GM12891 (cell line): ENCODE data around the gene RBMS2.

ENCODE experiments used
- DNase-seq: peaks from one replicate; pipeline ENCODE4 v3.0.0; 2011; ENCODE audit warnings: low spot score; ENCODE audit not compliant: insufficient read length
- FAIRE-seq: peaks from 2 replicates; lab custom pipeline; 2011; peaks lifted over from hg19 to GRCh38; lab: Jason Lieb, UNC
- PAX5 ChIP-seq: IDR thresholded peaks from 2 replicates; pipeline ENCODE4 v1.6.1; 2011; ENCODE audit warnings: low read length, moderate library complexity, mild to moderate bottlenecking; ENCODE audit not compliant: insufficient read depth, severe bottlenecking
- POLR2A ChIP-seq: IDR thresholded peaks from 2 replicates; pipeline ENCODE4 v1.6.1; 2011; ENCODE audit warnings: low read depth, low read length, control low read depth
- POLR2AphosphoS5 ChIP-seq: IDR thresholded peaks from 2 replicates; pipeline ENCODE4 v1.6.1; 2011; ENCODE audit warnings: low read depth, low read length, control low read depth
- POU2F2 ChIP-seq: IDR thresholded peaks from 2 replicates; pipeline ENCODE4 v1.6.1; 2011; ENCODE audit warnings: low read depth, mild to moderate bottlenecking, control low read depth, low read length, moderate library complexity
- SPI1 ChIP-seq: IDR thresholded peaks from 2 replicates; pipeline ENCODE4 v1.6.1; 2011; ENCODE audit warnings: low read depth, low read length, control low read depth
- TAF1 ChIP-seq: IDR thresholded peaks from 2 replicates; pipeline ENCODE4 v1.6.1; 2011; ENCODE audit warnings: low read depth, low read length, control low read depth

The RBMS2 gene

DNA sequence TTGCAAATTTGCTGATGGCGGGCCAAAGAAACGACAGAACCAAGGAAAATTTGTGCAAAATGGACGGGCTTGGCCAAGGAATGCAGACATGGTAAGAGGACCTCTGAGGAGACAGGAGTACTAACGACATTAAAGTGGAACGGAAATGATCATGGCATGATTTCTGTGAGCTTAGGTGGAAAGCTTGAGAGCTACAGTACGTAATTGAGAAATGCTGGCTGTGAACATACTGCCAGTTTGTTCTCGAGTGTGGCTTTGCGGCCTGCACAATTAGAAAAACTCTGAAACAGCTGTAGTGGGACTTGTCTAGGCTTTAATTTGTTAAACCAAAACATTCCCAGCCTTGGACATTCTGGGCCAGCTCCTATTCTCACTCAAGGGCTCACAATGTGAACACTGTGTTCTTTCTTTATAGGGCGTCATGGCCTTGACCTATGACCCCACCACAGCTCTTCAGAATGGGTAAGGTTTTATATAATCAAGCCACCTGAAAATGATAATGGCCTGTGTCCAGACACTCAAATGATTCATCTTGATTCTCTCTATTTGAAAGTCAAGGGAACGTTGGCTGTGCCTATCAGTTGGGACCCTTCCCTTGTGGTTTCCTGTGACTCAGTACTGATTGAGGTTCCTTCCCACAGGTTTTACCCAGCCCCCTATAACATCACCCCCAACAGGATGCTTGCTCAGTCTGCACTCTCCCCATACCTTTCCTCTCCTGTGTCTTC lies 60.0 kb downstream of the RBMS2 start:
- DNase-seq, result no peak
- FAIRE-seq, result peak; percentile 68
- TF ChIP-seq POLR2AphosphoS5, result no peak
- no peak for TF ChIP-seq POU2F2
- no peak for TF ChIP-seq SPI1
- no peak for TF ChIP-seq POLR2A

GRCh38 chr12:56585098-56585497 lies 63.5 kb downstream of the RBMS2 start:
- FAIRE-seq, result no peak

DNA sequence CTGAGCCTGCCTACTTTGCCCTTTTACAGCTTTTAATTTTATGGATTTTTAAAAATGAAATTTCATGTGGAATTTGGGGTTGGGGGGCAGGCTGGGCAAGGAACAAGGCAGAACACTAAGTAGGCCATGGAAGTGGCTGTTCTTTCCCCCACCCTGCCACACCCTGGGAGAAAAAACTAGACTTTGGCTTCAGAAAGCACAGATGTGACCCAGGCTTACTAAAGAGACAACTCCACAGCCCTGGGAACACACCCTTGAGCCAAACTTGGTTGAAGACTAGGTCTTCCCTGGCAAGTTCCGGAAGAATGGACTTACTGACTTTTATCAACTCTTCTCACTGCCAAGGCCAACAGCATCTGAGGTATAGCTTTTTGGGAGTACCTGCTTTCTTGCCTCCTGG lies 68.2 kb downstream of the RBMS2 start:
- FAIRE-seq (no peak), DNase-seq (no peak)
- TF ChIP-seq POLR2AphosphoS5, result no peak
- TF ChIP-seq SPI1, result no peak
- no peak for TF ChIP-seq POU2F2

More at GRCh38 chr12:56585098-56585497, 63.5 kb downstream of the RBMS2 start:
- TF ChIP-seq POLR2AphosphoS5, result no peak
- no peak for TF ChIP-seq POU2F2
- no peak for TF ChIP-seq POLR2A
- TF ChIP-seq TAF1, result no peak
- no peak for TF ChIP-seq PAX5
- TF ChIP-seq SPI1, result no peak
- DNase-seq, result no peak

DNA sequence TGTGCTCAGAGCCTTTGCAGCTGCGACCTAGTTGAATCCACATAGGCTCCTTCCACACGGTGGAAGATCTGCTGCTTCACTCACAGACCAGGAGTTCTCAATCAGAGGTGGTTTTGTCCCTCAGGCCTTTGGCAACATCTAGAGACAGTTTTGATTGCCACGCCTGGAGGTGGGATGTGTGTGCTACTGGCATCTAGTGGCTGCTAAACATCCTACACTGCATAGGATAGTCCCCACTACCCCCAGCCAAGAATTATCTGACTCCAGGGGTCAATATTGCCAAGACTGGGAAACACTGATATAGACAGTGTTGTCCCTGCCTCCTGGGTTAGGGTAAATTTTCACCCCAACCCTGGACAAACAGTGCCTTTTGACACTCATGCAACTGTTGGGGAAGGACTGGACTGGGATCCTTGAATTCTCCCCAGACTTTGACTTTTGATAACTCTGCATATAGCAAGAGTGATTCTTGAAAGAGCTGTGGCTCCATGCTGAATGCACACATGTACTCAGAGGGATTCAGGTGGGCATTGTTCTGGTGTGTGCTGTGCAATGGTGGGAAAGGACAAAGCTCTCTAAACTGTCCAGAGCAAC lies 68.7 kb downstream of the RBMS2 start:
- TF ChIP-seq POLR2AphosphoS5, result no peak
- TF ChIP-seq POU2F2, result no peak
- TF ChIP-seq PAX5, result no peak
- no peak for TF ChIP-seq TAF1
- TF ChIP-seq SPI1, result no peak
- TF ChIP-seq POLR2A, result no peak
- DNase-seq, result no peak
- FAIRE-seq, result peak; percentile 88

- DNase-seq (no peak), FAIRE-seq (no peak)
- TF ChIP-seq POLR2AphosphoS5 (no peak), SPI1 (no peak), POU2F2 (no peak), TAF1 (no peak), PAX5 (no peak), POLR2A (no peak)
Observed at GRCh38 chr12:56591126-56591525, 69.5 kb downstream of the RBMS2 start.

DNA sequence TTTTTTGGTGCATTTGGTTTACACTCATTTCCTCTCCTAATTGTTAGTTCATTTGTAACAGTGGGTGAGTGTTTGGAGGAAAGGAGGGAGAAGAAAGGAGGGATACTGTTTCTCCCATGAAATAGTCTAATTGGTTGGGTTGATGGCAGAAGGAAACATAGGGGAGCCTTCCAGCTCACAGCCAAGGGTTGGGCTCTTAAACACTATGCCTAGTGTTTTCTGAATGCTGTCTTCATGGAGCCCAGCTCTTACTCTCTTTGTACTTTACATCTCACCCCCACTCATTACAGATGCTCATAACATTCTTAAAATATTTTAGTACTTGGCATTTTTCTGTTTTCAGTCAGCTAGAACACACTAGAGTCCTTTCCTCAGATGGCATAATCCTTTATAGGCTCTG lies 70.3 kb downstream of the RBMS2 start:
- no peak for TF ChIP-seq TAF1
- no peak for TF ChIP-seq POU2F2
- TF ChIP-seq POLR2AphosphoS5, result no peak
- no peak for TF ChIP-seq SPI1
- TF ChIP-seq POLR2A, result no peak
- no peak for TF ChIP-seq PAX5
- FAIRE-seq (no peak), DNase-seq (no peak)

GRCh38 chr12:56593909-56594621 lies 72.4 kb downstream of the RBMS2 start:
- TF ChIP-seq POLR2AphosphoS5, result peak; percentile 15; the same call in 1 of the 2 replicates
- TF ChIP-seq PAX5, result no peak
- DNase-seq (peak; percentile 55), FAIRE-seq (peak; percentile 62)

GRCh38 chr12:56596815-56597214 lies 75.2 kb downstream of the RBMS2 start:
- FAIRE-seq (no peak), DNase-seq (no peak)
- TF ChIP-seq PAX5, result no peak
- TF ChIP-seq SPI1, result no peak
- no peak for TF ChIP-seq POU2F2
- TF ChIP-seq POLR2A, result no peak
- no peak for TF ChIP-seq TAF1
- no peak for TF ChIP-seq POLR2AphosphoS5

DNA sequence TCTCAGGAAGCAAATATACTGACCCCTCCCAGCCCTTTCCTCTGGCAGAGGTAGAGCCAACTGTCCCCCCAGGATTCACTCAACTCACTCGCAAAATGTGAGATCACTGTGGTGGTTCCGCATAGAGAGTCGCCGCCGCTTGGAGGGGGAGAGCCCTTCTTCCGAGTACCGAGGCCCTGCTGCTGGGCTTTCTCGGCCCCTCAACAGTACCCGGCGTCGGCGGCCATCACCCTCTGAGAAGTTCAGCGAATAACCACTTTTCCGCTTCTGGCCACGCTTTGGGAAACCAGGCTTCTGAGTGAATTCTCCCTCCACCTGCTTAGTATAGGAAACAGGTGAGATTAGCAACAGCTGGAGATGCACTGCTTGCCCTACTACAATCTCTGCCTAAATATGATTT lies 77.4 kb downstream of the RBMS2 start:
- FAIRE-seq (no peak), DNase-seq (no peak)
- TF ChIP-seq TAF1 (no peak), POLR2AphosphoS5 (no peak), POLR2A (no peak), POU2F2 (no peak), PAX5 (no peak), SPI1 (no peak)

DNA sequence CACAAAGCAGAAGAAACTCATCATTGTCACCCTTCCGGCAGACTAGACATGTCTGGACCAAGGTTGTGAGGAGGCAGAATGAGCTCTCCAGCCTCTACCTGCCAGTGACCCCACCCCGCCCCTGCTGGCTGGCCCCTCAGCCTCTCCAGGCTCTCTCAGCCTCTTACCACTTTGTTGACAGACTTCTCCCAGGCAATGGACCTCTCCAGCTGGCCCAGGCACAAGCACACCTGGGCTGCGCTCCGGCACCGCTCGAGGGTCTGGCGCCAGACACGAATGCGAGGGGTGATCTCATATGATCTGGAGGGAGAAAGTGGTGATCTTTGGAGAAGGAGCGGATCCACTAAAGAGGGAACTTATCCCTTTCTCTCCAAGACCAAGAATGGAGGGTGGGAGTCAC lies 78.2 kb downstream of the RBMS2 start:
- no peak for DNase-seq
- TF ChIP-seq SPI1, result no peak
- TF ChIP-seq POU2F2, result no peak
- no peak for TF ChIP-seq POLR2A
- TF ChIP-seq TAF1, result no peak
- TF ChIP-seq PAX5, result no peak
- TF ChIP-seq POLR2AphosphoS5, result no peak
- no peak for FAIRE-seq

DNA sequence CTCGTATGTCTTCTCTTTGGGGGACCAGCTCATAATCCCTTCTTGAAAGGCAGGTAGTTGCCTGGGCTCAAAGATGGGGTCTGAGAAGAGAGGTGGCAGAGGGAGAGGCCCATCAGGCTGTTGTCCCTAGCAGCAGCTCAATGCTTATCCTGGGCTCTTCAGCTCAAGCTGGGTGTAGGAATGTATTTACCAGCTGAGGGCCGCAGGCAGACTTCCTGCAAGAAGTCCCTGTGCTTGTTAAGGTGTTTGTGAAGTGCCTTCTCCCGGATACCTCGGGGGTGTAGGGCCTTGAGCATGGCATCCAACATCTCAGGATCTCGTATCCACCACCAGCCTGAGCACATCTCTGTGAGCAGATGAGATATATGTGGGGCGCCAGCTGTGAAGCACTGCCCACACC lies 79.1 kb downstream of the RBMS2 start:
- TF ChIP-seq POLR2A (no peak), TAF1 (no peak), POU2F2 (no peak), SPI1 (no peak), PAX5 (no peak), POLR2AphosphoS5 (no peak)
- no peak for DNase-seq
- no peak for FAIRE-seq

DNA sequence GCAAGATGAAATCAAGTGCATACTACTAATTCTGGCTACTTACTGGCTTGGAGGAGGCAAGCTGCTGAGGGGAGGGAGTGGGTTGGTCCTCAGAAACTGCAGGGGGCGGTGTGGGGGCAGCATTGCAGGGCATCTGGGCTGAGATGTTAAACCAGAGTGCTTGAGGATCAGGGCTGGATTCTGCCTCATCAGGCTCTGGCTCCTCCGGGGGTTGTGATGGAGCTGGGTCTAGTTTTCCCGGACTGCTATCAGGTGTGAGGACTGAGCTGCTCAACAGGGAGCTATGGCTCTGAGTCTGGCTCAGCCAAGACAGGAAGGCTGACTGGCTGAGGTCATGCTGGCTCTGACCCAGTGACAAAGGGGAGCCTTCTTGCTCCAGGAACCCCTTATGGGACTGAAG lies 79.9 kb downstream of the RBMS2 start:
- DNase-seq (no peak), FAIRE-seq (no peak)
- TF ChIP-seq TAF1, result no peak
- no peak for TF ChIP-seq POLR2A
- TF ChIP-seq POU2F2, result no peak
- TF ChIP-seq POLR2AphosphoS5, result peak; percentile 30; the same call in 1 of the 2 replicates
